MM.1S (cell line): ENCODE measurements around the gene SCN4A.

Experiments
- DNase-seq: peaks from one replicate; pipeline ENCODE4 v3.0.0-alpha.2; 2015
- H2AFZ ChIP-seq: fragments of 300-600 bp; sonication (generic); 2 replicates; pipeline ENCODE4 v1.6.0; 2016; ENCODE audit warnings: antibody characterized with exemption, low read length
- H3F3A ChIP-seq: fragments of 300-600 bp; sonication (generic); 2 replicates; pipeline ENCODE4 v1.6.1; 2016; ENCODE audit warnings: mild to moderate bottlenecking, antibody characterized with exemption, low read length, moderate library complexity, mixed read lengths; ENCODE audit not compliant: insufficient read depth
- H3K27ac ChIP-seq: fragments of 300-600 bp; sonication (generic); 2 replicates; pipeline ENCODE4 v1.5.1; 2016; ENCODE audit warnings: mild to moderate bottlenecking, low read length
- H3K27me3 ChIP-seq: fragments of 300-600 bp; sonication (generic); replicated peaks from 2 replicates; pipeline ENCODE4 v1.6.0; 2016; ENCODE audit warnings: low read length; ENCODE audit not compliant: insufficient read depth
- H3K36me3 ChIP-seq: fragments of 300-600 bp; sonication (generic); replicated peaks from 2 replicates; pipeline ENCODE4 v1.6.1; 2016; ENCODE audit warnings: mild to moderate bottlenecking, low read length, mixed read lengths; ENCODE audit not compliant: insufficient read depth
- H3K4me1 ChIP-seq: fragments of 300-600 bp; sonication (generic); 2 replicates; pipeline ENCODE4 v1.6.1; 2016; ENCODE audit warnings: low read length, mixed read lengths
- H3K4me2 ChIP-seq: fragments of 300-600 bp; sonication (generic); 2 replicates; pipeline ENCODE4 v1.6.0; 2016; ENCODE audit warnings: low read depth, low read length
- H3K4me3 ChIP-seq: fragments of 300-600 bp; sonication (generic); 2 replicates; pipeline ENCODE4 v1.5.1; 2016; ENCODE audit warnings: low read length, mixed read lengths
- H3K79me2 ChIP-seq: fragments of 300-600 bp; sonication (generic); 2 replicates; pipeline ENCODE4 v1.6.1; 2016; ENCODE audit warnings: mixed run types, low read length, mixed read lengths
- H3K9ac ChIP-seq: fragments of 300-600 bp; sonication (generic); 2 replicates; pipeline ENCODE4 v1.6.1; 2016; ENCODE audit warnings: low read length, mixed read lengths
- H3K9me2 ChIP-seq: fragments of 300-600 bp; sonication (generic); replicated peaks from 2 replicates; pipeline ENCODE4 v1.6.1; 2016; ENCODE audit warnings: mild to moderate bottlenecking, low read length, mixed read lengths; ENCODE audit not compliant: insufficient read depth
- H3K9me3 ChIP-seq: fragments of 300-600 bp; sonication (generic); replicated peaks from 2 replicates; pipeline ENCODE4 v1.6.1; 2016; ENCODE audit warnings: mild to moderate bottlenecking, low read length, mixed read lengths; ENCODE audit not compliant: insufficient read depth
- H4K20me1 ChIP-seq: fragments of 300-600 bp; sonication (generic); 2 replicates; pipeline ENCODE4 v1.6.1; 2016; ENCODE audit warnings: mild to moderate bottlenecking, low read length, moderate library complexity, mixed read lengths; ENCODE audit not compliant: insufficient read depth
- CTCF ChIP-seq: fragments of 300-600 bp; sonication (generic); IDR thresholded peaks from 2 replicates; pipeline ENCODE4 v1.5.1; 2016; ENCODE audit warnings: antibody characterized with exemption, low read length, mixed read lengths
- EZH2 ChIP-seq: fragments of 300-600 bp; sonication (generic); optimal IDR thresholded peaks from 2 replicates; pipeline ENCODE3; 2017; ENCODE audit warnings: low read depth, mild to moderate bottlenecking, antibody characterized with exemption, low read length, mixed read lengths
- EZH2phosphoT487 ChIP-seq: fragments of 300-600 bp; sonication (generic); IDR thresholded peaks from 2 replicates; pipeline ENCODE4 v1.6.1; 2018; ENCODE audit warnings: antibody characterized with exemption, low read length

Gene SCN4A

GRCh38 chr17:63937920-63938319 lies 34.8 kb downstream of the SCN4A start:
- Histone ChIP-seq H3F3A (no peaks in the 10 kb centered on the region), H3K9me2 (no peaks in the 10 kb centered on the region), H4K20me1 (no peaks in the 10 kb centered on the region), H3K9ac (no peak overlapping the region), H3K9me3 (no peaks in the 10 kb centered on the region), H3K79me2 (no peaks in the 10 kb centered on the region), H3K27ac (no peak overlapping the region), H3K36me3 (no peaks in the 10 kb centered on the region), H3K4me1 (no peaks in the 10 kb centered on the region), H2AFZ (no peak overlapping the region), H3K4me2 (no peak overlapping the region), H3K27me3 (peaks cover 14% of the 10 kb centered on the region; the same call in 1 of the 2 replicates), H3K4me3 (no peak overlapping the region)
- DNase-seq: no peak
- TF ChIP-seq EZH2 (no peak), CTCF (no peak), EZH2phosphoT487 (no peak)

- peaks cover 9% of the 10 kb centered on the region; the same call in 1 of the 2 replicates for H3K27me3 ChIP-seq
- no peak for TF ChIP-seq EZH2
- no peak for TF ChIP-seq CTCF
- no peak for TF ChIP-seq EZH2phosphoT487
- H3K79me2 ChIP-seq: no peaks in the 10 kb centered on the region
- H3K9me2 ChIP-seq: no peaks in the 10 kb centered on the region
- no peak overlapping the region for H2AFZ ChIP-seq
- H4K20me1 ChIP-seq: no peaks in the 10 kb centered on the region
- H3K9me3 ChIP-seq: no peaks in the 10 kb centered on the region
- H3K9ac ChIP-seq: no peak overlapping the region
- H3F3A ChIP-seq: no peaks in the 10 kb centered on the region
- H3K4me2 ChIP-seq: no peak overlapping the region
- H3K36me3 ChIP-seq: no peaks in the 10 kb centered on the region
- H3K27ac ChIP-seq: no peak overlapping the region
- no peak overlapping the region for H3K4me3 ChIP-seq
- peaks cover 4% of the 10 kb centered on the region; the same call in 1 of the 2 replicates for H3K4me1 ChIP-seq
- no peak for DNase-seq
Measured at GRCh38 chr17:63937319-63937718, 35.4 kb downstream of the SCN4A start.

- no peaks in the 10 kb centered on the region for H4K20me1 ChIP-seq
- H3K27me3 ChIP-seq: no peaks in the 10 kb centered on the region
- H3K9me3 ChIP-seq: no peaks in the 10 kb centered on the region
- no peak overlapping the region for H3K4me2 ChIP-seq
- H3F3A ChIP-seq: no peaks in the 10 kb centered on the region
- no peak overlapping the region for H2AFZ ChIP-seq
- no peak for TF ChIP-seq EZH2
- TF ChIP-seq EZH2phosphoT487: no peak
- TF ChIP-seq CTCF: no peak
- no peak for DNase-seq
- no peaks in the 10 kb centered on the region for H3K9me2 ChIP-seq
- H3K4me3 ChIP-seq: no peak overlapping the region
- no peaks in the 10 kb centered on the region for H3K36me3 ChIP-seq
- no peak overlapping the region for H3K27ac ChIP-seq
- H3K79me2 ChIP-seq: no peaks in the 10 kb centered on the region
- H3K9ac ChIP-seq: no peak overlapping the region
- peaks cover 5% of the 10 kb centered on the region; the same call in 1 of the 2 replicates for H3K4me1 ChIP-seq
Measured at GRCh38 chr17:63934183-63935112, 38.3 kb downstream of the SCN4A start.
